Tibial nerve (tissue), 4 donors: Measurements from ENCODE around the gene COMMD4. TPM values are rescaled to one million over a fixed set of nuclear protein-coding genes. Genes with fewer than 3 reads are reported as not detected.

ENCODE experiments used
- DNase-seq, 2 donors: peaks; one replicate each; pipeline ENCODE4 v3.0.0-alpha.2; 2019; ENCODE audit warnings: low spot score in 2 of 2
- H3K27ac ChIP-seq, 4 donors: fragments of 200-600 bp; sonication (generic) in 3 of 4; one replicate each; pipeline ENCODE4 v1.5.1; 2017 to 2019; ENCODE audit warnings: mild to moderate bottlenecking in 1 of 4
- H3K27me3 ChIP-seq, 2 donors: fragments of 200-600 bp; sonication (generic) in 1 of 2; one replicate each; pipeline versions ENCODE4 v1.5.1 to v1.6.0; 2017 to 2019
- H3K36me3 ChIP-seq, 3 donors: fragments of 200-600 bp; sonication (generic); one replicate each; pipeline ENCODE4 v1.5.1; 2018 to 2019
- H3K4me1 ChIP-seq, 4 donors: fragments of 200-600 bp; sonication (generic) in 3 of 4; one replicate each; pipeline ENCODE4 v1.5.1; 2017 to 2019
- H3K4me3 ChIP-seq, 4 donors: fragments of 200-600 bp; sonication (generic) in 3 of 4; one replicate each; pipeline ENCODE4 v1.5.1; 2017 to 2019; ENCODE audit warnings: mild to moderate bottlenecking in 1 of 4, moderate library complexity in 1 of 4
- H3K9me3 ChIP-seq, 4 donors: fragments of 200-600 bp; sonication (generic) in 3 of 4; one replicate each; pipeline ENCODE4 v1.5.1; 2017 to 2019
- CTCF ChIP-seq, 5 experiments: fragments of 200-600 bp in 3 of 5; fragments of 450-650 bp in 2 of 5; sonication (generic) in 3 of 5; IDR thresholded peaks; one replicate each; pipeline ENCODE4 v1.5.1; 2016 to 2019; ENCODE audit warnings: antibody characterized with exemption in 5 of 5, mild to moderate bottlenecking in 3 of 5, moderate library complexity in 2 of 5
- EP300 ChIP-seq, 2 donors: sonication (generic); formaldehyde crosslinking; IDR thresholded peaks; one replicate each; pipeline ENCODE4 v1.6.1; 2017; ENCODE audit warnings: antibody characterized with exemption in 2 of 2, mild to moderate bottlenecking in 1 of 2
- POLR2A ChIP-seq, 2 donors: fragments of 450-650 bp; IDR thresholded peaks; one replicate each; pipeline ENCODE4 v1.6.1; 2017; ENCODE audit warnings: antibody characterized with exemption in 2 of 2, mild to moderate bottlenecking in 2 of 2, moderate library complexity in 2 of 2
- WGBS, 2 donors: methylation state at CpG; one replicate each; pipeline ENCODE4 v1.1.5; 2018; 5-methylcytosine and 5-hydroxymethylcytosine counted together
- total RNA-seq, 4 donors: library from RNA; depleted of rRNA; stranded (reverse); fragments of >200 nt; gene quantifications; one replicate each; pipeline ENCODE4 v1.1.0, GENCODE V29; 2016

COMMD4 gene
- total RNA-seq, 4 donors from 2014 or later, result 57.1 to 88.5 (median 66.2) TPM

- no peak for DNase-seq
- no peaks in the 10 kb centered on the region for H3K9me3 ChIP-seq
- no peaks in the 10 kb centered on the region for H3K4me1 ChIP-seq
- H3K27me3 ChIP-seq, result no peaks in the 10 kb centered on the region
- 90 to 92% methylated on average over 15 to 17 of the region's 17 CpGs for WGBS, 2 donors
- TF ChIP-seq POLR2A (IDR thresholded peaks at IDR 0.05) (no peak), EP300 (IDR thresholded peaks at IDR 0.05) (no peak), CTCF (IDR thresholded peaks at IDR 0.05) (no peak)
- H3K27ac ChIP-seq, result no peak overlapping the region
- H3K4me3 ChIP-seq, result no peak overlapping the region
- peaks cover 3 to 97% (median 13%) of the 10 kb centered on the region in 3 donors for H3K36me3 ChIP-seq
Observed at GRCh38 chr15:75357976-75358673, 22.3 kb downstream of the COMMD4 start.

- DNase-seq, result no peak
- Histone ChIP-seq H3K4me3 (no peak overlapping the region), H3K36me3 (peaks cover 3 to 100% (median 13%) of the 10 kb centered on the region in 3 donors), H3K27me3 (no peaks in the 10 kb centered on the region), H3K9me3 (no peaks in the 10 kb centered on the region), H3K27ac (no peak overlapping the region), H3K4me1 (no peaks in the 10 kb centered on the region)
- TF ChIP-seq CTCF (IDR thresholded peaks at IDR 0.05) (no peak), POLR2A (IDR thresholded peaks at IDR 0.05) (no peak), EP300 (IDR thresholded peaks at IDR 0.05) (no peak)
- WGBS, 2 donors, result 86 to 90% methylated on average over 9 to 10 of the region's 10 CpGs
Observed at GRCh38 chr15:75358771-75359536, 23.1 kb downstream of the COMMD4 start.

- no peak overlapping the region for H3K4me3 ChIP-seq
- no peaks in the 10 kb centered on the region for H3K9me3 ChIP-seq
- H3K4me1 ChIP-seq, result no peaks in the 10 kb centered on the region
- no peaks in the 10 kb centered on the region for H3K27me3 ChIP-seq
- H3K27ac ChIP-seq, result no peak overlapping the region
- H3K36me3 ChIP-seq, result peaks cover 3 to 100% (median 13%) of the 10 kb centered on the region in 3 donors
- no peak for TF ChIP-seq CTCF (IDR thresholded peaks at IDR 0.05)
- TF ChIP-seq EP300 (IDR thresholded peaks at IDR 0.05), result no peak
- no peak for TF ChIP-seq POLR2A (IDR thresholded peaks at IDR 0.05)
- DNase-seq, result no peak
- WGBS, 2 donors, result 88 to 89% methylated on average over 13 to 15 of the region's 15 CpGs
Observed at GRCh38 chr15:75359537-75360250, 23.8 kb downstream of the COMMD4 start.

- no peak for DNase-seq
- peaks cover 3 to 100% (median 13%) of the 10 kb centered on the region in 3 donors for H3K36me3 ChIP-seq
- no peaks in the 10 kb centered on the region for H3K27me3 ChIP-seq
- TF ChIP-seq CTCF (IDR thresholded peaks at IDR 0.05), result no peak
- TF ChIP-seq POLR2A (IDR thresholded peaks at IDR 0.05), result no peak
- TF ChIP-seq EP300 (IDR thresholded peaks at IDR 0.05), result no peak
- WGBS, 2 donors, result 69 to 71% methylated on average over 1 of the region's 1 CpG
- H3K9me3 ChIP-seq, result no peaks in the 10 kb centered on the region
- H3K27ac ChIP-seq, result no peak overlapping the region
- H3K4me3 ChIP-seq, result no peak overlapping the region
- H3K4me1 ChIP-seq, result no peaks in the 10 kb centered on the region
Observed at GRCh38 chr15:75360391-75360790, 24.5 kb downstream of the COMMD4 start.
